ENCODE data around the gene LMNTD2.
A peak's percentile ranks its signal among the peaks of the same experiment; 100 is the strongest.

LMNTD2 gene

DNA sequence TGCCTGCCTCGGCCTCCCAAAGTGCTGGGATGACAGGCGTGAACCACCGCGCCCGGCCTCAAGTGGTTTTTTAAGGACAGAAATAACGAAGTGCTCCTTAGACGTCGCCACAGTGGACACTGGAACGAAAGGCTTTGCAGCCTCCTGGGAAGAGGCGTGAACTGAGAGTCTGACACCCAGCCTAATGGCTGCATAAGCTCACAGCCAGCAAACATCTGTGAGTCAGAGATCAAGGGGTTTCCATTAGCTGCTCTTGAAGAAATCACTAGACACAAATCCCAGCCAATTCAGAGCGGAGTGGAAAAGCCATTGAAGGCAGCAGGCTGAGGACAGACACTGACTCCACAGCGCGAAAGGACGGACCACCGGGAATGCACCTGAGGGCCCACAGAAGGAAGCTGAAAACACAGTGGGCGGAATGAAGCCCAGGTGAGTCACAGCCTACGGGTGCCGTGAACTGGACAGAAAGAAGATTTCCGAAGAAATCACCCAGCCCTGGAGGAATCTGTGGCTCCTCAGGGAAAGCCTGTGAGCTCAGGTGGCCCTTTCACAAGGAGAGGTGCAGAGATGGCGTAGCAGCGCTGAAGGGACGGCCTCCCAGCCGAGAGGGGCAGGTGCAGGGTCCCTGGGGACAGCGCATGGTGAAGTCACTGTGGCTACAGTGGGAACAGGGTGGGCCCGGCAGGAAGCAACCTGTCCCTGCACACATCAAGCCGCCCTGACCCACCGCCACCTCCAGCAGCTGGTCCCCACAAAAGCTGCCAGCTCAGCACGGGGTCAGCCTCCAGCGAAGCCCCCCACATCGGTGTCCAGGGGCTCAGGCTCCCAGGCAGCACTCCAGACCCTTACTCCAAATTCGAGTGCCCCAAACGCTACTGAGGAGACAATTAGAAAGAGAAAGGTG is 11.6 kb downstream of the LMNTD2 start:
- no peak for FAIRE-seq
- no peak for TF ChIP-seq POLR2A (IDR thresholded peaks at IDR 0.05; ENCODE audit: low read depth, low read length)
- DNase-seq (ENCODE audit: insufficient read length, low spot score), result no peak

DNA sequence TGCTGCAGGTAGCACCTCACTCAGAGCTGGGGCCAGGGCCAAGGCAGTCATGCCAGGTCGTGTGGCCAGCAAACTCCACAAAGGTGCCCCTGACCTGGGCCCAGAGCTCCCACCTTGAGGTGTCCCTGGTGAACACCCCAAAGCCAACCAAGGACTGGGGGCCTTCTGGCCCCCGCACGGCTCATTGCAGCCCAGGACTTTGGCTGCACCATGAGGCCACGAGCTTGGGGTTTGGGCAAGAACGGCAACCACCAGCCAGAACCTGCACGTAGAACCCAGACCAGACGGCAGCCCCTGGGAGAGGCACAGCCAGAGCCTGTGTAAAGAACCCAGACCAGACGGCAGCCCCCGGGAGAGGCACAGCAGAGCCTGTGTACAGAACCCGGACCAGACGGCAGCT is 15.4 kb downstream of the LMNTD2 start:
- DNase-seq (ENCODE audit: insufficient read length, low spot score) (no peak), FAIRE-seq (no peak)
- TF ChIP-seq POLR2A (IDR thresholded peaks at IDR 0.05; ENCODE audit: low read depth, low read length), result no peak

DNA sequence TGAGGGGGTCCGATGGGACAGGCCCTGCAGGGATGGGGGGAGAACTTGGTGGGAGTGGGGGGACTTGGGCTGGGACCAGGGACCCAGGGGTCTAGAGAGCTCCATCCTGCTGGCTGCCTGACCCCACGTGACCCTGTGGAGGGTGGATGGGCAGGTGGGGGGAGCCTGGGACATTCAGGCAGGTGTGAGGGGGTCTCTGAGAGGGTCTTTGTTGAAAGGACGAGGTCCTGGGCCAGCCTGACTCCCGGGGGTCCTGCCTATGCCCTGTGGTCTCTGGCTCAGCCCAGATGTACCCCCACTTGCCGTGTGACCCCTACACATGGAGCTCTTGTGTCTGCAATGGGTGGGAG is 15.7 kb downstream of the LMNTD2 start:
- FAIRE-seq (no peak), DNase-seq (ENCODE audit: insufficient read length, low spot score) (no peak)
- no peak for TF ChIP-seq POLR2A (IDR thresholded peaks at IDR 0.05; ENCODE audit: low read depth, low read length)

DNA sequence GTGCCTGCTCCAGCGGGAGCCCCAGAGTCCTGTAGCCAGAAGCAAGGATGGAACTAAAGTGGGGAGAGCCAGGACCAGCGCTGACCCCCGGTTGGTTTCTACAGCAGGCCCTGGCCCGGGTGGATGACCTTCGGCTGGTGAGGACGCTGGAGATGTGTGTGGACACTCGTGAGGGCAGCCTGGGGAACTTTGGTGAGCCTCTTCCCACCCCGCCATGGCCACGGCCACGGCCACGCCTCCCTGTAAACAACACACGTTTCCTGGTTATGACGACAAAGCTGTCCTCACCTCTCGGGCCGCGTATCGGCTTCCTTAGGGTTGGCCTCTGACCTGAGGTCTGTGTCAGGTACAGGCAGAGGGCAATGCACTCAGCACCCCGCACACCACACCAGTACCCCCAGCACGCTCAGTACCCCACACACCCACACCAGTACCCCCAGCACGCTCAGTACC is 19.1 kb downstream of the LMNTD2 start:
- FAIRE-seq (no peak), DNase-seq (ENCODE audit: insufficient read length, low spot score) (no peak)
- TF ChIP-seq POLR2A (IDR thresholded peaks at IDR 0.05; ENCODE audit: low read depth, low read length), result no peak

DNA sequence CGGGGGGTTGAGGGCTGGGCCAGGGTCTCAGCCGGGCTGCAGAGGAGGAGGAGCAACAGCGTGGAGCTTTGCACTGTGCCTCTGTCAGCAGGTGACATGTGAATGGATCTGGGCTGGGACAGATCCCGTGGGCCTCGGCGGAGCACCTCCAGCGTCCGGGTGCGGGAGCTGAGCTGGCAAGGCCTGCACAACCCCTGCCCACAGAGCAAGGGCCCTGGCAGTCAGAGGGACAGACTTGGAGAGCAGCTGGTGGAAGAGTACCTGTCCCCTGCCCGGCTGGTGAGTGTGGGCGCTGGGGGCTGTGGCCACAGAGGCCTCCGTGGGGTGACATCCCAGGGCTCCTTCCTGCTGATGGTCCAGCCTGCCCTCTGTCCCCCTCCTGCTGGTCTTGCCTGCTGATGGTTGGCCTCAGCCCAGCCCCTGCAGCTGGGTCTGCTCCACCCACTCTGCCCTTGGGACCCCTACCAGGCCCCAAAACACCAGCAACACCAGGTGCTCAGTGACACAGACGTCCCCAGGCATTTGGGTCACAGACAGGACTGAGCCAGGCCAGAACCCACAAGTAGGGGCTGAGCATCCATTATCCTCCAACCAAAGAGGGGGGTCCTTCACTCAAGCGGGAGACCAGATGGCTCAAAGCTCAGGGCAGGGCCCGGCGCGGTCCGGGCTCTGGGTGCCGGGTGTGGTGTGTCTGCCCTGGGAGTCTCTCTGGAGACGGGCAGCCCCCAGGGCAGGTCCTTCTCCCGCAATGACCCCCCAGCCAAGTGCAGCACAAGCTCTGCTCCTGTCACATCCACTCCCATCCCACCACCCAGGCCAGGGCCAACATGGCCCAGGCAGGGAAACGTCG is 19.7 kb downstream of the LMNTD2 start:
- DNase-seq (ENCODE audit: insufficient read length, low spot score) (no peak), FAIRE-seq (no peak)
- TF ChIP-seq POLR2A (IDR thresholded peaks at IDR 0.05; ENCODE audit: low read depth, low read length), result no peak

DNA sequence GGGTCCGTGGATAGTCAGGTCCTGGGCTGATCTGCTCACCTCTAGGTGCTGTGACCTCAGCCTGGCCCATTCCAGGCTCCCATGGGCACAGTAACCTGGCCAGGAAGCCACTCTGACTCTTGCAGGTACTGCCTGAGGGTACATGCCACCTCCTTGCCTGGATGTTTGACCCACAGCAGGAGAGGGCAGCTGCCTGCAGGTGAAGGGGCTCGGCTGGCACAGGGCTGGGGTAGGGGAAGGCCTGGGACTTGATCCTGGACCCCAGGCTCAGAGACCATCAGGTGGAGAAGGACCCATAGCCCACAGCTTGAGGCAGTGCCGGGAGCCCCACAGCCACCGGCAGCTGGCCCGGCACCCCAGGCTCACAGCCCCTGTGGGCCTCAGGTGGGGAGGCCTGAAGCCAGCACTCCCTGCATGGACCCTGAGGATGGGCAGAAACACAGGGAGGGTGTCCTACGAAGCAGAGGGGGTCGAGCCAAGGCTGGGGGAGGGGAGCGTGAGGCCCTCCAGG is 20.5 kb downstream of the LMNTD2 start:
- no peak for DNase-seq (ENCODE audit: insufficient read length, low spot score)
- no peak for TF ChIP-seq POLR2A (IDR thresholded peaks at IDR 0.05; ENCODE audit: low read depth, low read length)
- FAIRE-seq, result no peak

DNA sequence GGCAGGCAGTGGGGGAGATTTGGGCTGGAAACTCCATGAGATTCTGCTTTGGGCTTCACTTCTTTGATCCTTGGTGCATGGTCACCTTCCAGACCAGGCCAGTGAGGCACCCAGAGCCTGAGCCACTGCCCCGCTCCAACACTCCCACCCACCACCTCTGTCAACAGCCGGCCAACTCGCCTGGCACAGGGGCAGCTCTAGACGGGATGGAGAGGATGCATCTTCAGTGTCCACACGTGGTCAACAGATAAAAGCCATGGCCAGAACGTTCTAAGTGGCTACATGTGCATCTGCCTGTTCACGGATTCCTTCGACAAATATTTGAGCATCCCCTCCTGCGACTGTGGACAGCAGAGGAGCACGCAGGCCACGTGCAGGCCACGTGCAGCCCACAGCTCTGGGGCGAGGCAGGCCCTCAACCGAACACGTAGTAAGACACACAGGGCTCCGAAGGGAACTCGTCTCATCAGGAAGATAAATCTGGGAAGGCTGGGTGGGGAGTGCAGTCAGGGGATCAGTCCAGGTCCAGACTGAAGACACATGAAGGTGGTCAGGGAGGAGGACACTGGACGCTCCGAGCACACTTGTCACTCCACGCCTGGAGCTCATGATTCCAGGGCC is 22.0 kb downstream of the LMNTD2 start:
- TF ChIP-seq POLR2A (IDR thresholded peaks at IDR 0.05; ENCODE audit: low read depth, low read length), result no peak
- no peak for FAIRE-seq

DNA sequence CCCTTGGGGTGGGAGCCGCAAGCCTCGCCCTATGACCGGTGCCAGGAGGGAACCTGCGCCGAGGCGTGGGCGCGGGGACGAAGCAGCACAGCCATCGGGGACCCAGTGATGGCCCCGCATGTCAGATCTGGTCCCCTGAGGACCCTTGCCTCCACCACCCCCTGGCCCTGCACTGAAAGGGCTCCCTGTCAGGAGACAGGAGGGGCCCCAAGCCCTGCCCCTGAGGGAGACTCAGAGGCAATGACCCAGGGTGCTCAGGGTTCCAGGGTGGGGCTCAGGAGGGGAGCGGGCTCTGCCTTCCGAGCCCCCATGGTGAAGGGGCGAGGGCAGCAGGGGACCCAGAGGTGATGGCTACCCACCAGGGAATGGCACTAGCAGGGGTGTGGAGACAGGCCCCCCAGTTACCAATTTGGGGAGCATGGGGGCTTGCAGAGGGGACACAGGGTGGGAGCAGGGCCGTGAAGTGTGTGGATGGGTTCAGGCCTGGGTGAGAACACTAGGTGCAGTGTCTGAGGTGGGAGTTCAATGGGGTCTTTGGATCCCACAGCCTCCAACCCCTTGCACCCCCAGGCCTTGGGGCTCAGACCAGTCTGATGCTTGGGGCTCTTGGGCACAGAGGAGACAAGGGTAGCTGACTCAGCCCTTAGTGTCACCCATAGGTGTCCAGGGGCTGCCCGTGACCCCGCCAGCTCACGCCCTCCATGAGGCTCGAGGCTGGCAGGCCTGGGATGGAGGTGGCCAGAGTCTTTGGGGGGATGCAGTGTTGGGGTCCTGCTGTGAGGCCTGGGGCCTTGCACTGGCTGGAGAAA is 22.7 kb downstream of the LMNTD2 start:
- FAIRE-seq (no peak), DNase-seq (ENCODE audit: insufficient read length, low spot score) (no peak)
- TF ChIP-seq POLR2A (IDR thresholded peaks at IDR 0.05; ENCODE audit: low read depth, low read length), result no peak

More for the DNA sequence above, 22.0 kb downstream of the LMNTD2 start:
- no peak for DNase-seq (ENCODE audit: insufficient read length, low spot score)

DNA sequence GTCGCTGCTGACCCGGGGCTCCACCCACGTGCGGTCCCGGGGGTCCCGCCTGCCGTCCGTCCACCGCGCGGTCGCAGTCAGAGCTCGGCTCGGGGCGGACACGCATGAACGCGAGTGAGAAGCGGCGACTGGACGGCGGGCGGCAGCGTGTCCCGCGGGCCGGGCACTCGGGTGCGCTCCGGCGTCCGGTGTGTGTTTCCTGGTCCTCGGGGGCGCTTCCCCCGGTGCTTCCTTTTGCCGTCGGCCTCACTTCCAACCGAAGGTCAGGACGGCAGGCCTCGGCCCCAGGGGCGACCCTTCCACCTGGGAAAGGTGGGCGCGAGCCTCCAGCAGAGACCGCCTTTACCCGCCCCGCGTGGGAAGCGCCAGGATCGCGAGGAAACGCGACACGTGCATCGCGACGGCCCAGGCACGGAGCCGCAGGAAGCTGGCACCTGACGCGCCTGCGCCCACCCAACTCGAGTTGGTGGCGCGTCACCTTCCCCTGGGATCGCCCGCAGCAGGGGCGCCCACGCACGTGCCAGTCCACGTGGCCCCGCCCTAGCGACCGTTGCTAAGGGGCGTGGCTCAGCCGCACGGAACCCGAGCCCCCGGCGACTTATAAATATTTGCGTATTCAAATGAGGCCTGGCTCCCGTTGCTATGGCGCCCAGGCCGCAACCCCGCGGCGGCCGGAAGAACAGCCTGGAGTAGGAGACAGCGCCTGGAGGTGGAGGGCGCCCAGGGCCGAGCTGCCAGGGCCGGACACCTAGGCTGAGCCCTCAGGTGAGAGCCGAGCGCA is 23.5 kb downstream of the LMNTD2 start, which contains the start of gene LRRC56:
Gene LRRC56 (plus strand): TSS at position 687 of the 781 bp plus-strand sequence. CDS start 3,158 bp downstream, outside the sequence.
- no peak for DNase-seq (ENCODE audit: insufficient read length, low spot score)
- FAIRE-seq, result no peak
- no peak for TF ChIP-seq POLR2A (IDR thresholded peaks at IDR 0.05; ENCODE audit: low read depth, low read length)

DNA sequence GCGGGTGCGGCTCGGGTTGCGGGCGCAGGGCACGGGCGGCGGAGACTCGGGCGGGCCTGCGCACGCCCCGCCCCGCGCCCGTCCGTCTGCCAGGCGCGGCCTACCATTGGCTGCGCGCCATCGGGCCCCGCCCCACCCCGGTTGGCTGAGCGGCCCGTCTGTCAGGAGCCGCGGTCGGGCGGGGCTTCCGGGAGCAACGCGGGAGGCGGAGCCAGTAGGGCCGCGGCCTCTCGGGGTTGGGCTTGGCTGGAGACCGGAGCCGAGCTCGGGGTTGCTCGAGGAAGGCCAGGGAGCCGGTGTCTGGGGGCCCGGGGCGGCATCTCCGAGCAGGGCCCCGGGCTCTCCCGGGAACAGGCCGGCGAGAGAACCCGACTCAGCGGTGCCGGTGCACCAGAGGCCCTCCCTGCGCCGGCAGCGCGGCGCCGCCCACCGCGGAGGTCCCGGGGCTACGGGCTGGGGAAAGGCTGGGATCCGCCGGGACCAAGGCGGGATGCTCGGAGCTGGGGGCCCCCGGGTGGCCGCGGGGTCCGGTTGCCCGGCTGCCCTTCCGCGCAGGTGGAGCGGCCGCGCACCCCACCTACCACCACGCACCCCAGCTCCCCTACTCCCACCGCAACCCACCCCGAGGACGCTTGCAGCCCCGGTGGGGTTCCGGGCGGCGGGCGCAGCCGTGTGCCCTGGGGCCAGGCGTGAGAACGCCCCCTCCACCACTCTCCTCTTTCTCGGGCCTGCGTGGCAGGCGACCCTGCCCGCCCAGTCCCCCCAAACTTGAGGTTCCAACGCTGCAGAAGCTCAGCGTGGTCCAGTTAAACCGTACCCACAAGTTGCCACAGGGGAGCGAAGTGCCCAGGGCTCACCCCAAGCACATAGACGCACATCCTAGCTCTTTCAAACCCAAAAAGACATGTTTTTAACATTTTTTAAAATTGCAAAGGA is 24.8 kb downstream of the LMNTD2 start, which contains the start of gene HRAS:
Gene HRAS (minus strand): TSS at position 58 of the 936 bp plus-strand sequence.
- FAIRE-seq, result no peak
- DNase-seq (ENCODE audit: insufficient read length, low spot score), result peak; percentile 100
- peak; percentile 75 for TF ChIP-seq POLR2A (IDR thresholded peaks at IDR 0.05; ENCODE audit: low read depth, low read length)

DNA sequence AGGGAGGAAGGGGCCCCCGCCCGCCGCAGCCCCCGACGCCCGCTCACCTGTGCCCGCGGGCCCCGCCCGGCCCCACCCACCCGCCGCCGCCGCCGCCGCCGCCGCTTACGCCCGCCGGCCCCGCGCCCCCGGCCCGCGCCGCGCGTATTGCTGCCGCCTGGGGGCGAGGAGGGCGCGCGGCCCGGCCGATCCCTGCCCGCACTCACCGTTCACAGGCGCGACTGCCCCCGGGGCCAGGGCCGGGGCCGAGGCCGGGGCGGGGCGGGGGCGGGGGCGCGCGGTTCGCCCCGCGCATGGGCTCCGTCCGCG is 25.4 kb downstream of the LMNTD2 start:
- no peak for DNase-seq (ENCODE audit: insufficient read length, low spot score)
- no peak for FAIRE-seq
- TF ChIP-seq POLR2A (IDR thresholded peaks at IDR 0.05; ENCODE audit: low read depth, low read length), result no peak
